ENCODE measurements around the gene TKT. TPM values are rescaled to one million over a fixed set of nuclear protein-coding genes. Genes with fewer than 3 reads are reported as not detected.

Gene TKT
- total and polyA plus RNA-seq, 4 donors, result 18.1 to 202 (median 129) TPM

- no peak overlapping the region for H3K4me3 ChIP-seq (ENCODE audit: low read depth in 1 of 3, low read length in 3 of 3)
- no peak for DNase-seq (ENCODE audit: low spot score)
- H3K9ac ChIP-seq (ENCODE audit: low read depth in 1 of 2, low read length in 2 of 2), result no peak overlapping the region
- TF ChIP-seq HNF4G (IDR thresholded peaks at IDR 0.05) (no peak), TAF1 (conservative IDR thresholded peaks at IDR 0.05) (no peak), EGR1 (IDR thresholded peaks at IDR 0.05; ENCODE audit: low read depth in 2 of 2) (no peak), YY1 (IDR thresholded peaks at IDR 0.05) (no peak), JUND (IDR thresholded peaks at IDR 0.05) (no peak), HNF4A (conservative IDR thresholded peaks at IDR 0.05) (no peak)
- no peaks in the 10 kb centered on the region for H3K27me3 ChIP-seq (ENCODE audit: control insufficient read depth in 4 of 4, insufficient read depth in 4 of 4, low read length in 3 of 4)
- no peaks in the 10 kb centered on the region for H3K9me3 ChIP-seq (ENCODE audit: control insufficient read depth in 4 of 4, low read length in 3 of 4)
- 97% methylated on average over 20 of the region's 20 CpGs for WGBS
- H3K27ac ChIP-seq (ENCODE audit: low read depth in 1 of 2, low read length in 2 of 2), result no peak overlapping the region
- H3K36me3 ChIP-seq (ENCODE audit: control insufficient read depth in 4 of 4, insufficient read depth in 3 of 4, low read depth in 1 of 4, low read length in 3 of 4), result peaks cover 0 to 38% (median 11%) of the 10 kb centered on the region in 4 donors
- H3K4me1 ChIP-seq (ENCODE audit: control insufficient read depth in 4 of 4, insufficient read depth in 4 of 4, low read length in 3 of 4), result no peaks in the 10 kb centered on the region
These were observed 69.9 kb downstream of the TKT start for GRCh38 chr3:53185761-53186465.

- TF ChIP-seq RXRA (IDR thresholded peaks at IDR 0.05), result no peak
- no peak for TF ChIP-seq SP1 (IDR thresholded peaks at IDR 0.05)
- no peak for TF ChIP-seq ATF3 (IDR thresholded peaks at IDR 0.05)
- no peak for TF ChIP-seq EGR1 (IDR thresholded peaks at IDR 0.05; ENCODE audit: low read depth in 2 of 2)
- no peak for TF ChIP-seq GABPA (IDR thresholded peaks at IDR 0.05 in 1 of 2, conservative IDR thresholded peaks at IDR 0.05 in 1 of 2)
- no peak for TF ChIP-seq ZBTB33 (IDR thresholded peaks at IDR 0.05)
- no peak for TF ChIP-seq HNF4A (conservative IDR thresholded peaks at IDR 0.05)
- TF ChIP-seq FOXA2 (IDR thresholded peaks at IDR 0.05), result no peak
- TF ChIP-seq FOXA1 (IDR thresholded peaks at IDR 0.05), result no peak
- no peak for TF ChIP-seq REST (IDR thresholded peaks at IDR 0.05)
- no peak for TF ChIP-seq CTCF (IDR thresholded peaks at IDR 0.05; ENCODE audit: low read depth, low read length, missing input control)
- H3K4me1 ChIP-seq (ENCODE audit: control insufficient read depth in 4 of 4, insufficient read depth in 4 of 4, low read length in 3 of 4), result no peaks in the 10 kb centered on the region
- DNase-seq (ENCODE audit: low spot score), result no peak
- no peaks in the 10 kb centered on the region for H3K27me3 ChIP-seq (ENCODE audit: control insufficient read depth in 4 of 4, insufficient read depth in 4 of 4, low read length in 3 of 4)
- H3K9ac ChIP-seq (ENCODE audit: low read depth in 1 of 2, low read length in 2 of 2), result no peak overlapping the region
- peaks cover 3 to 43% (median 8%) of the 10 kb centered on the region in 4 donors for H3K36me3 ChIP-seq (ENCODE audit: control insufficient read depth in 4 of 4, insufficient read depth in 3 of 4, low read depth in 1 of 4, low read length in 3 of 4)
- WGBS, result 96% methylated on average over 7 of the region's 7 CpGs
- no peaks in the 10 kb centered on the region for H3K9me3 ChIP-seq (ENCODE audit: control insufficient read depth in 4 of 4, low read length in 3 of 4)
- H3K27ac ChIP-seq (ENCODE audit: low read depth in 1 of 2, low read length in 2 of 2), result no peak overlapping the region
- H3K4me3 ChIP-seq (ENCODE audit: low read depth in 1 of 3, low read length in 3 of 3), result no peak overlapping the region
These were observed 71.1 kb downstream of the TKT start for GRCh38 chr3:53184701-53185100.

Data from liver (tissue), 9 donors.